Skeletal muscle satellite cell (primary cell): ENCODE results near the gene MICU2.
A peak's percentile ranks its signal among the peaks of the same experiment; 100 is the strongest.

ENCODE experiments used
- H3K27me3 ChIP-seq: 2 replicates; pipeline ENCODE4 v1.7.0; 2013; ENCODE audit warnings: low read length; ENCODE audit not compliant: control insufficient read depth, insufficient read depth
- H3K36me3 ChIP-seq: 2 replicates; pipeline ENCODE4 v1.7.0; 2013; ENCODE audit warnings: mild to moderate bottlenecking, control low read depth, low read length; ENCODE audit not compliant: insufficient read depth
- H3K4me1 ChIP-seq: 2 replicates; pipeline ENCODE4 v1.7.0; 2013; ENCODE audit warnings: low read length; ENCODE audit not compliant: control insufficient read depth, insufficient read depth
- H3K4me2 ChIP-seq: 2 replicates; pipeline ENCODE4 v1.7.0; 2013; ENCODE audit warnings: mild to moderate bottlenecking, low read length
- H3K4me3 ChIP-seq: 2 replicates; pipeline ENCODE4 v1.7.0; 2013; ENCODE audit warnings: low read length
- H3K9ac ChIP-seq: 2 replicates; pipeline ENCODE4 v1.7.0; 2013; ENCODE audit warnings: mild to moderate bottlenecking, low read depth, low read length, moderate library complexity
- H3K9me3 ChIP-seq: replicated peaks from 2 replicates; pipeline ENCODE4 v1.7.0; 2013; ENCODE audit warnings: mild to moderate bottlenecking, control low read depth, low read length

The MICU2 gene

GRCh38 chr13:21616880-21617279, 12.9 kb upstream of the MICU2 start:
- peaks cover 3% of the 10 kb centered on the region for H3K4me1 ChIP-seq
- H3K9ac ChIP-seq = no peak overlapping the region
- no peaks in the 10 kb centered on the region for H3K36me3 ChIP-seq
- H3K9me3 ChIP-seq = no peaks in the 10 kb centered on the region
- no peak overlapping the region for H3K4me3 ChIP-seq
- peaks cover 11% of the 10 kb centered on the region for H3K27me3 ChIP-seq
- H3K4me2 ChIP-seq = peak overlapping the region; percentile 43

- Histone ChIP-seq H3K4me3 (no peak overlapping the region), H3K4me2 (peak overlapping the region; percentile 43), H3K36me3 (no peaks in the 10 kb centered on the region), H3K4me1 (peaks cover 3% of the 10 kb centered on the region), H3K27me3 (peaks cover 11% of the 10 kb centered on the region), H3K9me3 (no peaks in the 10 kb centered on the region), H3K9ac (no peak overlapping the region)
Measured at GRCh38 chr13:21616205-21616866, 12.4 kb upstream of the MICU2 start.

GRCh38 chr13:21615427-21615826, 11.5 kb upstream of the MICU2 start:
- no peak overlapping the region for H3K4me2 ChIP-seq
- no peaks in the 10 kb centered on the region for H3K36me3 ChIP-seq
- H3K4me1 ChIP-seq = peaks cover 3% of the 10 kb centered on the region
- H3K9ac ChIP-seq = no peak overlapping the region
- no peaks in the 10 kb centered on the region for H3K9me3 ChIP-seq
- H3K4me3 ChIP-seq = no peak overlapping the region
- peaks cover 5% of the 10 kb centered on the region for H3K27me3 ChIP-seq

- no peaks in the 10 kb centered on the region for H3K36me3 ChIP-seq
- H3K4me2 ChIP-seq = no peak overlapping the region
- no peak overlapping the region for H3K4me3 ChIP-seq
- H3K9me3 ChIP-seq = no peaks in the 10 kb centered on the region
- no peak overlapping the region for H3K9ac ChIP-seq
- peaks cover 5% of the 10 kb centered on the region for H3K27me3 ChIP-seq
- peaks cover 7% of the 10 kb centered on the region for H3K4me1 ChIP-seq
Measured at GRCh38 chr13:21613791-21614190, 9.8 kb upstream of the MICU2 start.

- no peak overlapping the region for H3K4me3 ChIP-seq
- no peaks in the 10 kb centered on the region for H3K9me3 ChIP-seq
- peaks cover 13% of the 10 kb centered on the region for H3K27me3 ChIP-seq
- H3K36me3 ChIP-seq = no peaks in the 10 kb centered on the region
- H3K4me2 ChIP-seq = no peak overlapping the region
- H3K9ac ChIP-seq = no peak overlapping the region
- H3K4me1 ChIP-seq = peaks cover 4% of the 10 kb centered on the region
Measured at GRCh38 chr13:21611385-21611784, 7.4 kb upstream of the MICU2 start.

GRCh38 chr13:21610687-21611086, 6.7 kb upstream of the MICU2 start:
- Histone ChIP-seq H3K9me3 (no peaks in the 10 kb centered on the region), H3K4me3 (no peak overlapping the region), H3K27me3 (peaks cover 13% of the 10 kb centered on the region)

GRCh38 chr13:21608961-21609360, 5.0 kb upstream of the MICU2 start:
- Histone ChIP-seq H3K4me2 (no peak overlapping the region), H3K9me3 (no peaks in the 10 kb centered on the region), H3K4me3 (no peak overlapping the region), H3K9ac (no peak overlapping the region), H3K27me3 (peaks cover 13% of the 10 kb centered on the region), H3K36me3 (no peaks in the 10 kb centered on the region), H3K4me1 (peaks cover 4% of the 10 kb centered on the region)

More at GRCh38 chr13:21610687-21611086, 6.7 kb upstream of the MICU2 start:
- H3K4me2 ChIP-seq = no peak overlapping the region
- H3K9ac ChIP-seq = no peak overlapping the region
- peaks cover 4% of the 10 kb centered on the region for H3K4me1 ChIP-seq
- H3K36me3 ChIP-seq = no peaks in the 10 kb centered on the region

GRCh38 chr13:21606796-21607195, 2.8 kb upstream of the MICU2 start:
- Histone ChIP-seq H3K4me2 (no peak overlapping the region), H3K36me3 (no peaks in the 10 kb centered on the region)

GRCh38 chr13:21606251-21606650, 2.3 kb upstream of the MICU2 start:
- Histone ChIP-seq H3K4me3 (no peak overlapping the region), H3K36me3 (no peaks in the 10 kb centered on the region), H3K4me1 (peaks cover 4% of the 10 kb centered on the region), H3K9ac (no peak overlapping the region), H3K4me2 (no peak overlapping the region), H3K9me3 (no peaks in the 10 kb centered on the region), H3K27me3 (peaks cover 13% of the 10 kb centered on the region)

More at GRCh38 chr13:21606796-21607195, 2.8 kb upstream of the MICU2 start:
- peaks cover 4% of the 10 kb centered on the region for H3K4me1 ChIP-seq
- H3K4me3 ChIP-seq = no peak overlapping the region
- no peaks in the 10 kb centered on the region for H3K9me3 ChIP-seq
- peaks cover 13% of the 10 kb centered on the region for H3K27me3 ChIP-seq
- H3K9ac ChIP-seq = no peak overlapping the region

GRCh38 chr13:21596722-21597121, 7.2 kb downstream of the MICU2 start:
- no peaks in the 10 kb centered on the region for H3K4me1 ChIP-seq
- H3K9me3 ChIP-seq = no peaks in the 10 kb centered on the region

GRCh38 chr13:21595546-21595822, 8.5 kb downstream of the MICU2 start:
- H3K27me3 ChIP-seq = no peaks in the 10 kb centered on the region
- no peak overlapping the region for H3K4me3 ChIP-seq
- H3K4me1 ChIP-seq = no peaks in the 10 kb centered on the region
- H3K9me3 ChIP-seq = no peaks in the 10 kb centered on the region
- no peak overlapping the region for H3K9ac ChIP-seq
- no peak overlapping the region for H3K4me2 ChIP-seq
- no peaks in the 10 kb centered on the region for H3K36me3 ChIP-seq

More at GRCh38 chr13:21596722-21597121, 7.2 kb downstream of the MICU2 start:
- Histone ChIP-seq H3K4me3 (no peak overlapping the region), H3K4me2 (no peak overlapping the region), H3K27me3 (no peaks in the 10 kb centered on the region), H3K9ac (no peak overlapping the region), H3K36me3 (no peaks in the 10 kb centered on the region)

- no peak overlapping the region for H3K9ac ChIP-seq
- no peak overlapping the region for H3K4me3 ChIP-seq
- no peaks in the 10 kb centered on the region for H3K27me3 ChIP-seq
- no peaks in the 10 kb centered on the region for H3K4me1 ChIP-seq
- no peaks in the 10 kb centered on the region for H3K9me3 ChIP-seq
- H3K36me3 ChIP-seq = no peaks in the 10 kb centered on the region
- no peak overlapping the region for H3K4me2 ChIP-seq
Measured at GRCh38 chr13:21594715-21595545, 9.0 kb downstream of the MICU2 start.
